ENCODE data around the gene TBC1D17. TPM values are rescaled to one million over a fixed set of nuclear protein-coding genes. Genes with fewer than 3 reads are reported as not detected.

TBC1D17 gene
- total RNA-seq, 1 donor from 2014 or later = 47.5 TPM

- Histone ChIP-seq H3K27me3 (ENCODE audit: low read depth) (no peaks in the 10 kb centered on the region), H3K36me3 (peaks cover 82% of the 10 kb centered on the region), H3K4me3 (no peak overlapping the region), H3K27ac (replicated peaks) (no peak overlapping the region), H3K4me1 (peaks cover 22% of the 10 kb centered on the region), H3K9me3 (replicated peaks) (no peaks in the 10 kb centered on the region)
- DNase-seq = no peak
- intact Hi-C loops (cut with micrococcal nuclease) = no loop called here
- no peak for TF ChIP-seq CTCF (IDR thresholded peaks at IDR 0.05; ENCODE audit: borderline replicate concordance)
Observed at GRCh38 chr19:49881672-49882394, 4.3 kb downstream of the TBC1D17 start.

DNA sequence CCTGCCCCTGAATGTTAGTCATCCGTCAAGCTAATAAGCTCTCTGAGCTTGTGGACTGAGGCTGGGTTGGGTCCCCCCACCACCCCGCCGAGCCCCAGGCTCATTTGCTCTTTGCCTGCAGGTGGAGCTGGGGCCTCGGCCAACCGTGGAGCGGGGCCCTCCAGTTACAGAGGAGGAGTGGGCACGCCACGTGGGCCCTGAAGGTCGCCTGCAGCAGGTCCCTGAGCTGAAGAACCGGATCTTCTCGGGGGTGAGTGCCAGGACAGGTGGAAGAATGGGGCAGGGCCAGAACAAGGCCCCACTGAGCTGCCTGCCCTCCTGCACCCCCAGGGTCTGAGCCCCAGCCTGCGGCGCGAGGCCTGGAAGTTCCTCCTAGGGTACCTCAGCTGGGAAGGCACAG is 5.1 kb downstream of the TBC1D17 start:
- no peaks in the 10 kb centered on the region for H3K9me3 ChIP-seq (replicated peaks)
- no peak overlapping the region for H3K27ac ChIP-seq (replicated peaks)
- H3K27me3 ChIP-seq (ENCODE audit: low read depth) = no peaks in the 10 kb centered on the region
- H3K4me3 ChIP-seq = no peak overlapping the region
- intact Hi-C loops (cut with micrococcal nuclease) = no loop called here
- DNase-seq = no peak
- H3K4me1 ChIP-seq = peaks cover 30% of the 10 kb centered on the region
- no peak for TF ChIP-seq CTCF (IDR thresholded peaks at IDR 0.05; ENCODE audit: borderline replicate concordance)
- H3K36me3 ChIP-seq = peaks cover 82% of the 10 kb centered on the region

DNA sequence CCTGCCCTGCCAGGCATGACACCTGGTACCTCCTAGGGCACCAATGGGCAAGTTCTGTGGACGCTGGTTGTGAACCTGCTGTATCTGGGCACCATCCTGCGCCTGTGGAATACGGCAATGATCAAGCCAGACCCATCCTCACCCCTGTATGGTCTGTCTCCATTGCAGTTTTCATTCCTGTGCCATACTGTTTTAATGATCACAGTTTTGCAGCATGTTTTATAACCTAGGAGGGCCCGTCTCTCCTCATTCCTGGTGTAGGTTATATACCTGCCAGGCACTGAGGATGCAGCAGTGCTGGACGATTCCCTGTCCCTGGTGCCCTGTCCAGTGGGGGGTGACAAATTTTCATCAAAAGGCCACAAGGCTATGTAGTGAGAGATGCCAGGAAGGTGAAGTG is 5.6 kb downstream of the TBC1D17 start:
- Histone ChIP-seq H3K4me3 (no peak overlapping the region), H3K27ac (replicated peaks) (no peak overlapping the region), H3K27me3 (ENCODE audit: low read depth) (no peaks in the 10 kb centered on the region), H3K9me3 (replicated peaks) (no peaks in the 10 kb centered on the region), H3K4me1 (peaks cover 31% of the 10 kb centered on the region), H3K36me3 (peaks cover 82% of the 10 kb centered on the region)
- DNase-seq = no peak
- intact Hi-C loops (cut with micrococcal nuclease) = no loop called here
- TF ChIP-seq CTCF (IDR thresholded peaks at IDR 0.05; ENCODE audit: borderline replicate concordance) = no peak

DNA sequence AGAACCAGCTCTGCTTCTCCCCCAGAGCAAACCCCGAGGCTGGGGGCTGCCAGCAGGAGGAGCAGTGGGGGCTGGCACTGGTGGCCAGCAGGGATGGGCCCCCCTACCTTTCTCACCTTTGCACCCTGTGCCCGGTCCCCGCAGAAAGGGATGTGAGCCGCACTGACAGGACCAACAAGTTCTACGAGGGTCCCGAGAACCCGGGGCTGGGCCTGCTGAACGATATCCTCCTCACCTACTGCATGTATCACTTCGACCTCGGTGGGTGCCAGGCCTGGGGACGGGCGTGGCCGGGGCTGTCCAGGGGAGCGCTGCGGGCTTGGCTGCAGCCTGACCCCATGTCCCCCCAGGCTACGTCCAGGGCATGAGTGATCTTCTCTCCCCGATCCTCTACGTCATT is 6.6 kb downstream of the TBC1D17 start:
- no peak overlapping the region for H3K27ac ChIP-seq (replicated peaks)
- H3K4me3 ChIP-seq = no peak overlapping the region
- peaks cover 83% of the 10 kb centered on the region for H3K36me3 ChIP-seq
- TF ChIP-seq CTCF (IDR thresholded peaks at IDR 0.05; ENCODE audit: borderline replicate concordance) = no peak
- H3K27me3 ChIP-seq (ENCODE audit: low read depth) = no peaks in the 10 kb centered on the region
- no peaks in the 10 kb centered on the region for H3K9me3 ChIP-seq (replicated peaks)
- intact Hi-C loops (cut with micrococcal nuclease) = no loop called here
- H3K4me1 ChIP-seq = peaks cover 23% of the 10 kb centered on the region
- no peak for DNase-seq

DNA sequence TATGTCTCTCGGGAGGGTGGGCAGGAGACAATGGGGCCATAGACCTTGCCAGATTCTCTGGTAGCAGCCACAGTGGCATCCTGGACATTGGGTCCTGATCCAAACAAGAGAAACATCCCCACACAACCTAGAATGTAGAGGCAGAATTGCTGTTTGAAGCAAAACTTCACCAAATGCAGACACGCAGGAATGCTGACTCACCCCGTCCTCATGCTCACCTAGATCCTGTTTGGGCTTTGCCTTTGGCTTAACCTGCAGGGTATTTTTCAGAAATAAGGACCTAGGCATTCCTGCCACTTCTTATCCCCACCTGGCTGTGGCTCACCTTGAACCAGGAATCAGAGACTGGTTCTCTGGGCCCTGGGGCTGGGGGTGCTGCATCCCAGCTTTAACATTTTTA is 7.3 kb downstream of the TBC1D17 start:
- Histone ChIP-seq H3K27me3 (ENCODE audit: low read depth) (peaks cover under 1% of the 10 kb centered on the region), H3K9me3 (replicated peaks) (no peaks in the 10 kb centered on the region), H3K36me3 (peaks cover 76% of the 10 kb centered on the region), H3K4me3 (no peak overlapping the region), H3K27ac (replicated peaks) (no peak overlapping the region), H3K4me1 (peaks cover 24% of the 10 kb centered on the region)
- no peak for DNase-seq
- TF ChIP-seq CTCF (IDR thresholded peaks at IDR 0.05; ENCODE audit: borderline replicate concordance) = no peak
- intact Hi-C loops (cut with micrococcal nuclease) = no loop called here

Data from left ventricle myocardium inferior (tissue), 1 donor.